ENCODE data around the gene FEM1A. TPM values are rescaled to one million over a fixed set of nuclear protein-coding genes. Genes with fewer than 3 reads are reported as not detected.

FEM1A gene
- total RNA-seq, 1 donor: 13.8 TPM

- TF ChIP-seq CTCF (IDR thresholded peaks at IDR 0.05; ENCODE audit: insufficient read depth, low read depth, low read length): no peak
- H3K4me3 ChIP-seq (ENCODE audit: low read depth, low read length): peak overlapping the region; percentile 41
- peak; percentile 83 for DNase-seq (ENCODE audit: low read depth)
Measured at GRCh38 chr19:4759388-4760284, 31.9 kb upstream of the FEM1A start.

DNA sequence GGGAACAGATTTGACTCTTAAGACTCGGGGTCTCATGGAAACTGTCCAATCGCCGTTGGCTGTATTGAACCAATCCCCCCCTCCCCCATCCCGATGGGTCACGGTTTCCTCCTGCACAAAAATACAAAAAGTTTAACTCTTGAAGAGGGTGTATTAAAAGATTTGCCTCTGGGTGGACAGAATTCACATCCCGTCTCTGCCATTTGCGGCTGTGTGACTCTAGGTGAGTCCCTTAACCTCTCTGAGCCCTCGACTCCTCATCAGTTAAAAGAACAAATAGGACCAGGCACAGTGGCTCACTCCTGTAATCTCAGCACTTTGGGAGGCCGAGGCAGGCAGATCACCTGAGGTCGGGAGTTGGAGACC is 31.3 kb upstream of the FEM1A start:
- no peak for DNase-seq (ENCODE audit: low read depth)
- no peak for TF ChIP-seq CTCF (IDR thresholded peaks at IDR 0.05; ENCODE audit: insufficient read depth, low read depth, low read length)
- peak overlapping the region; percentile 41 for H3K4me3 ChIP-seq (ENCODE audit: low read depth, low read length)

DNA sequence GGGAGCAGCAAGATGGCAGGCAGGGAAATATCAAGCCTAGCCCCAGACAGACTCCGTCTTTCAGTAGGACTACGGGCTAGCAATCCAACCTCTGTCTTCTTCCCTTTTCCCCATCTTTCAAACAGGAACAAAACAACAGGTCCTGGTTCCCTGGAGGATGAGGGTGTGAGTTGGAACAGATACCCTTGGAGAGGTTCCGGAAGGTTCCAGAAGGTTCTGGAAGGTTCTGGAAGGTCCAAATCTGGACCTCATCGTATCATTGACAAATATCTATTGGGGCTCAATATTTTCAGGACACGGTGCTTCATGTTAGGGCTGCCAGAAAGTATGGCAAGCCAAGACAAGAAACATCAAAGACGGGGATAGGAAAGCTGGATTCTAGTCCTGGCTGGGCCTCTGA is 28.5 kb upstream of the FEM1A start:
- DNase-seq (ENCODE audit: low read depth): no peak
- TF ChIP-seq CTCF (IDR thresholded peaks at IDR 0.05; ENCODE audit: insufficient read depth, low read depth, low read length): no peak
- H3K4me3 ChIP-seq (ENCODE audit: low read depth, low read length): no peak overlapping the region

DNA sequence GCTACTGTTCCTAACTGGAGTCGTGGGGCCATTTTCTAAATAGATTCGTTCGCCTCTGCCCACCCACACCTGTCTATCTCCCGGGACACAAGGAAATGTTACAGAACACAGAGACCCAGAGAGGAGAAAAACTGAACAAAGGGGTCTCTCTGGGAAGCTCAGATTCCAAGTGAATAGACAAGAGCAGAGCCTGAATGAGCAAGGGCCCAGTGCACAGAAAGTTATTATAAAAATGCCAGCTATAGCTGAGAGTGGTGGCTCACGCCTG is 27.2 kb upstream of the FEM1A start:
- no peak for DNase-seq (ENCODE audit: low read depth)
- no peak overlapping the region for H3K4me3 ChIP-seq (ENCODE audit: low read depth, low read length)
- no peak for TF ChIP-seq CTCF (IDR thresholded peaks at IDR 0.05; ENCODE audit: insufficient read depth, low read depth, low read length)

DNA sequence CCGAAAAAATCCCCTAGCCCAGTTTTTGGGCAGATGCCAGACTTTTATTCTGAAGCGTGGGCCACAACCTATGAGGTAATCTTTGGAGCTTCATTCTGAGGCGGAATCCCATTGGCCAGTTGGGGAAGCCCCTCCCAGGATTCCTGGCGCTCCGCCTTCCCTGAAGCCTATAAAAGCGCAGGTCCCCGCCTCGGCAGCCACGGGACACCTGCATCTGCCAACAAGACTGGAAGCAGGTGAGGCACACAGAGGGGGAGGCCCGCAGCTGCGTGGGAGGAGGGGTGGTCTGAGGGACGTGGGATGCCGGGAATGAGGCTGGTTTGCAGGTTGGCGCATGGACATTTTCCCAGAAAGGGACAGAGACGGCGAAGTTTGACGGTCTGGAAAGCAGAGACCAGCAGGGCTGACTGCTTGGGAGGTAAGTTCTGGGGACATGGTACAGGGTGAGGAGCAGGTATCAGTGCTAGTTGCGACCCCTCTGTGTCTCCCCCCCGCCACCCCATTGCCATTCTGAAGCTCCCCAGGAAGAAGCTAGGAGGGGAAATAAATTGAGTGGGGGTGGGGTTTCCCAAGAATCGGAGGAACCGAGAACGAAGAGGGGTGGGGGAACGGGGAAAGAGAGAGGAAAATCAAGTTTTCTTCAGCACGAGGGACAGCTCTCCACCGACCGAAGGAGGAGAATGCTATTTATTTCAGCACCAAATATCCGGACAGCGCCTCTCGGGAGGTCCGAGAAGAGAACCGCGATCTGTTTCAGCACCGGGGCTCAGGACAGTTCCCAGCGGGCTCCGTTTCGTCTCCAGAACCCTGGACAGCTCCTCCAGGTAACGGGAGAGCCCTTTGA is 22.4 kb upstream of the FEM1A start:
- no peak for TF ChIP-seq CTCF (IDR thresholded peaks at IDR 0.05; ENCODE audit: insufficient read depth, low read depth, low read length)
- no peak overlapping the region for H3K4me3 ChIP-seq (ENCODE audit: low read depth, low read length)
- peak; percentile 92 for DNase-seq (ENCODE audit: low read depth)

DNA sequence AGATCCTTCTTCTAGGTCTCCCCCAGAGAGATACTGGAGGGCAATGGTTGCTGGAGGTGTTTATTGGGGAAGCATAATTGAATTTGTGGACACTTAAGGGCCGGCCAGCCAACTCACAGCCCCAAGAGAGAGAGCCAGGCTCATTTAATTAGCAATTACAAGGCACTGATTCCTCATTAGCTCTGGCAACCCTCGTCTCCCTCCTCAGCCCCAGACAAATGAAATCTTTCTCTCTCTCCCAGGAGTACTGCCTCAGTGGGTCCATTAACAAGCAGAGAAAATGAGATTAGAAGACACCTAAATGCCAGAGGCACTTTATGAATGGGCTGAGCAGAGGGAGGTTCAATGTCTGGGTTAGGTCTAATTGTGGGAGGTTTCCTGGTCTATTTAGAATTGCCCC is 19.0 kb upstream of the FEM1A start:
- no peak for DNase-seq (ENCODE audit: low read depth)
- H3K4me3 ChIP-seq (ENCODE audit: low read depth, low read length): no peak overlapping the region
- no peak for TF ChIP-seq CTCF (IDR thresholded peaks at IDR 0.05; ENCODE audit: insufficient read depth, low read depth, low read length)
